Astrocyte (in vitro differentiated cells and primary cell): ENCODE measurements around the gene ADAM22. TPM values are rescaled to one million over a fixed set of nuclear protein-coding genes. Genes with fewer than 3 reads are reported as not detected.

Source experiments
- DNase-seq: peaks from one replicate; pipeline ENCODE4 v3.0.0-alpha.2; 2010; ENCODE audit warnings: low read depth
- FAIRE-seq: peaks from 2 replicates; lab custom pipeline; 2011; peaks lifted over from hg19 to GRCh38; lab: Jason Lieb, UNC
- H2AFZ ChIP-seq: 2 replicates; pipeline ENCODE4 v1.6.0; 2012; ENCODE audit warnings: low read depth, low read length, inconsistent platforms
- H3K27ac ChIP-seq: 2 replicates; pipeline ENCODE4 v1.5.1; 2011; ENCODE audit warnings: low read depth, low read length, inconsistent platforms
- H3K27me3 ChIP-seq: 2 replicates; pipeline ENCODE4 v1.6.0; 2011; ENCODE audit warnings: low read length, inconsistent platforms; ENCODE audit not compliant: insufficient read depth
- H3K36me3 ChIP-seq: 2 replicates; pipeline ENCODE4 v1.5.1; 2011; ENCODE audit warnings: low read length, inconsistent platforms; ENCODE audit not compliant: insufficient read depth
- H3K4me1 ChIP-seq: 2 replicates; pipeline ENCODE4 v1.5.1; 2011; ENCODE audit warnings: low read length, inconsistent platforms; ENCODE audit not compliant: insufficient read depth
- H3K4me2 ChIP-seq: 2 replicates; pipeline ENCODE4 v1.6.0; 2012; ENCODE audit warnings: low read length, inconsistent platforms
- H3K4me3 ChIP-seq: 2 replicates; pipeline ENCODE4 v1.5.1; 2011; ENCODE audit warnings: low read depth, mild to moderate bottlenecking, low read length, inconsistent platforms; ENCODE audit not compliant: insufficient read depth
- H3K79me2 ChIP-seq: 2 replicates; pipeline ENCODE4 v1.6.0; 2012; ENCODE audit warnings: mild to moderate bottlenecking, low read length, inconsistent platforms; ENCODE audit not compliant: insufficient read depth
- H3K9ac ChIP-seq: 2 replicates; pipeline ENCODE4 v1.6.0; 2012; ENCODE audit warnings: mild to moderate bottlenecking, low read length, inconsistent platforms
- H3K9me3 ChIP-seq: 2 replicates; pipeline ENCODE4 v1.5.1; 2012; ENCODE audit warnings: low read depth, mild to moderate bottlenecking, low read length, inconsistent platforms; ENCODE audit not compliant: insufficient read depth
- H4K20me1 ChIP-seq: 2 replicates; pipeline ENCODE4 v1.6.0; 2012; ENCODE audit warnings: low read length, inconsistent platforms; ENCODE audit not compliant: insufficient read depth
- H3K27ac Mint-ChIP-seq: one replicate; pipeline ENCODE4 v1.8.0; 2021; ENCODE audit warnings: mild to moderate bottlenecking, mixed read lengths; ENCODE audit not compliant: unreplicated experiment
- H3K27me3 Mint-ChIP-seq: one replicate; pipeline ENCODE4 v1.8.0; 2021; ENCODE audit warnings: low read depth, mixed read lengths; ENCODE audit not compliant: unreplicated experiment
- H3K36me3 Mint-ChIP-seq: one replicate; pipeline ENCODE4 v1.8.0; 2021; ENCODE audit warnings: low read depth, mixed read lengths; ENCODE audit not compliant: unreplicated experiment
- H3K4me1 Mint-ChIP-seq: one replicate; pipeline ENCODE4 v1.8.0; 2021; ENCODE audit warnings: low read depth, mixed read lengths; ENCODE audit not compliant: unreplicated experiment
- H3K4me3 Mint-ChIP-seq: one replicate; pipeline ENCODE4 v1.8.0; 2021; ENCODE audit warnings: mild to moderate bottlenecking, moderate library complexity, mixed read lengths; ENCODE audit not compliant: unreplicated experiment
- H3K9me3 Mint-ChIP-seq: one replicate; pipeline ENCODE4 v1.8.0; 2021; ENCODE audit warnings: mild to moderate bottlenecking, mixed read lengths; ENCODE audit not compliant: unreplicated experiment
- CTCF ChIP-seq: IDR thresholded peaks from 2 replicates; pipeline ENCODE4 v1.5.1; 2011; ENCODE audit warnings: low read depth, mild to moderate bottlenecking, inconsistent platforms, low read length, moderate library complexity; ENCODE audit not compliant: insufficient read depth
- EZH2 ChIP-seq: IDR thresholded peaks from 2 replicates; pipeline ENCODE4 v1.6.1; 2012; ENCODE audit warnings: mild to moderate bottlenecking, low read length, inconsistent platforms; ENCODE audit not compliant: insufficient read depth
- total RNA-seq: library from RNA; stranded (reverse); gene quantifications from 2 replicates; pipeline ENCODE4 v1.2.1, GENCODE V29; 2021

The ADAM22 gene
- total RNA-seq, 1 donor from 2014 or later, result 1.5 TPM

GRCh38 chr7:88203401-88203800, 269.4 kb downstream of the ADAM22 start:
- no peaks in the 10 kb centered on the region for H3K4me1 ChIP-seq
- TF ChIP-seq CTCF (no peak), EZH2 (no peak)
- Mint-ChIP-seq H3K27me3 (no peaks in the 10 kb centered on the region), H3K4me3 (no peak overlapping the region), H3K4me1 (no peaks in the 10 kb centered on the region), H3K27ac (no peak overlapping the region), H3K36me3 (peaks cover 10% of the 10 kb centered on the region), H3K9me3 (no peaks in the 10 kb centered on the region)
- no peaks in the 10 kb centered on the region for H3K9me3 ChIP-seq
- H3K79me2 ChIP-seq, result no peaks in the 10 kb centered on the region
- peaks cover 44% of the 10 kb centered on the region for H3K36me3 ChIP-seq
- FAIRE-seq, result no peak
- H3K27me3 ChIP-seq, result no peaks in the 10 kb centered on the region
- H3K4me3 ChIP-seq, result no peak overlapping the region
- H3K9ac ChIP-seq, result no peak overlapping the region
- DNase-seq, result no peak
- H2AFZ ChIP-seq, result no peak overlapping the region
- H3K4me2 ChIP-seq, result no peak overlapping the region
- peaks cover 6% of the 10 kb centered on the region for H4K20me1 ChIP-seq
- no peak overlapping the region for H3K27ac ChIP-seq

GRCh38 chr7:88204525-88205110, 270.6 kb downstream of the ADAM22 start:
- Mint-ChIP-seq H3K4me1 (no peaks in the 10 kb centered on the region), H3K27ac (no peak overlapping the region), H3K27me3 (no peaks in the 10 kb centered on the region), H3K36me3 (peaks cover 12% of the 10 kb centered on the region), H3K4me3 (no peak overlapping the region), H3K9me3 (no peaks in the 10 kb centered on the region)
- no peak overlapping the region for H2AFZ ChIP-seq
- H3K4me1 ChIP-seq, result no peaks in the 10 kb centered on the region
- DNase-seq, result no peak
- no peak overlapping the region for H3K4me2 ChIP-seq
- H3K4me3 ChIP-seq, result no peak overlapping the region
- H3K79me2 ChIP-seq, result no peaks in the 10 kb centered on the region
- H3K9me3 ChIP-seq, result no peaks in the 10 kb centered on the region
- H3K36me3 ChIP-seq, result peaks cover 48% of the 10 kb centered on the region
- peaks cover 6% of the 10 kb centered on the region for H4K20me1 ChIP-seq
- H3K27me3 ChIP-seq, result no peaks in the 10 kb centered on the region
- H3K27ac ChIP-seq, result no peak overlapping the region
- no peak overlapping the region for H3K9ac ChIP-seq
- FAIRE-seq, result no peak
- TF ChIP-seq EZH2 (no peak), CTCF (no peak)

DNA sequence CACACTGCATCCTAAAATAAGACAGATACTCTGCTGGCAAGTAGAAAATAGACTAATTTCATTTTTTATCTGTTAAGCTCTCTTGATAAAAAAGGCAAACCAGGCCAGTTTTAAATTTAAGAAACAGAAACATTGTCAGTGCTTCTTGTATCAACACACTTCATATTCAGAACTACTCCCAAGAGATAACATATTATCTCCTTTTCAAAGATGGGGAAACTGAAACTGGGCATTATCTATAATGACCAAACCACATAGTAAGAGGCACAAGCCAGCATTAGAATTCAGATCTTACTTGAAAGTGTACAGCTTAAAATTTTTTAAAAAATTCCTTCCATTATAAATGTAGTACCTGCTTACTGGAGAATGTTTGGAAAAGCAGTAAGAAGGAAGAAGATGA, 271.1 kb downstream of the ADAM22 start:
- Mint-ChIP-seq H3K9me3 (no peaks in the 10 kb centered on the region), H3K27ac (no peak overlapping the region), H3K4me3 (no peak overlapping the region), H3K4me1 (no peaks in the 10 kb centered on the region), H3K27me3 (no peaks in the 10 kb centered on the region), H3K36me3 (peaks cover 12% of the 10 kb centered on the region)
- Histone ChIP-seq H3K9me3 (no peaks in the 10 kb centered on the region), H3K36me3 (peaks cover 51% of the 10 kb centered on the region), H2AFZ (no peak overlapping the region), H3K27me3 (no peaks in the 10 kb centered on the region), H3K4me2 (no peak overlapping the region), H3K27ac (no peak overlapping the region), H3K4me3 (no peak overlapping the region), H3K79me2 (no peaks in the 10 kb centered on the region), H3K9ac (no peak overlapping the region), H4K20me1 (peaks cover 6% of the 10 kb centered on the region), H3K4me1 (no peaks in the 10 kb centered on the region)
- DNase-seq (no peak), FAIRE-seq (no peak)
- TF ChIP-seq CTCF, result no peak
- TF ChIP-seq EZH2, result no peak
